Lower leg skin (tissue), 4 donors: Measurements from ENCODE around the gene TCHP. TPM values are rescaled to one million over a fixed set of nuclear protein-coding genes. Genes with fewer than 3 reads are reported as not detected.

Experiments
- DNase-seq, 2 donors: peaks; one replicate each; pipeline ENCODE4 v3.0.0-alpha.2; 2019; ENCODE audit warnings: low spot score in 2 of 2
- H3K4me3 ChIP-seq: fragments of 200-600 bp; sonication (generic); 2 replicates; pipeline ENCODE4 v1.5.1; 2017; ENCODE audit warnings: mild to moderate bottlenecking, low read depth; ENCODE audit not compliant: poor library complexity, severe bottlenecking
- CTCF ChIP-seq, 3 donors: fragments of 450-650 bp; IDR thresholded peaks; one replicate each; pipeline ENCODE4 v1.5.1; 2016; ENCODE audit warnings: antibody characterized with exemption in 3 of 3, mild to moderate bottlenecking in 3 of 3, moderate library complexity in 2 of 3
- POLR2A ChIP-seq, 2 donors: fragments of 450-650 bp; IDR thresholded peaks; one replicate each; pipeline ENCODE4 v1.6.1; 2016 to 2017; ENCODE audit warnings: antibody characterized with exemption in 2 of 2, mild to moderate bottlenecking in 1 of 2, moderate library complexity in 1 of 2
- WGBS, 2 donors: methylation state at CpG; one replicate each; pipeline ENCODE4 v1.1.5; 2018; 5-methylcytosine and 5-hydroxymethylcytosine counted together
- intact Hi-C: fragments of 100-400 bp; cut with DNase I; formaldehyde crosslinking; loops from one replicate; pipeline ENCODE4 v1.15.0; 2023; ENCODE audit warnings: low total_unique reads
- total RNA-seq, 4 donors: library from RNA; depleted of rRNA; stranded (reverse); fragments of >200 nt; gene quantifications; one replicate each; pipeline ENCODE4 v1.1.0, GENCODE V29; 2016

TCHP gene
- total RNA-seq, 4 donors from 2014 or later, result 28.3 to 61.5 (median 36.3) TPM

GRCh38 chr12:109952160-109952858, 52.2 kb downstream of the TCHP start:
- TF ChIP-seq CTCF (IDR thresholded peaks at IDR 0.05), result no peak
- TF ChIP-seq POLR2A (IDR thresholded peaks at IDR 0.05), result no peak
- 87 to 93% methylated on average over 11 of the region's 11 CpGs for WGBS, 2 donors
- no peak overlapping the region for H3K4me3 ChIP-seq
- DNase-seq, result no peak
- intact Hi-C loops, result no loop called here

DNA sequence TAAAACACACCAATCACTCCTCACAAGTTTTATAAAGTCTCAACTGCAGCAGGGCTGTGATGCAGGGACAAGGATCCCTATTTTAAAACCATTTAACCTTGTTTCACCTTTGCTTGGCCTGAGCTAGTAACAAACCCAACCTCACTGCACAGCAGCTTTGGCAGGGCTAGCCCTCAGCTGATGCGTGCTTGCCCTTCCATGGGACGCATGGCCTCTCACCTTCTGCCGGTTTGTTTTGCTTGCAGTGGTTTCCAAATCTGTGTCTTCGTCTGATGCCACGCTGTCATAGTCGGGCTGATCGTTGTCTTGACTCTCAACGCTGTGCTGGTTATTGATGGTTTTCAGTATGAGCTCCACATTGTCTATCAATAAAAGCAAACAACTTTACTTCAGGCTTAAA, 52.8 kb downstream of the TCHP start:
- TF ChIP-seq POLR2A (IDR thresholded peaks at IDR 0.05) (no peak), CTCF (IDR thresholded peaks at IDR 0.05) (no peak)
- 95 to 96% methylated on average over 8 of the region's 8 CpGs for WGBS, 2 donors
- H3K4me3 ChIP-seq, result no peak overlapping the region
- no peak for DNase-seq
- intact Hi-C loops, result no loop called here

DNA sequence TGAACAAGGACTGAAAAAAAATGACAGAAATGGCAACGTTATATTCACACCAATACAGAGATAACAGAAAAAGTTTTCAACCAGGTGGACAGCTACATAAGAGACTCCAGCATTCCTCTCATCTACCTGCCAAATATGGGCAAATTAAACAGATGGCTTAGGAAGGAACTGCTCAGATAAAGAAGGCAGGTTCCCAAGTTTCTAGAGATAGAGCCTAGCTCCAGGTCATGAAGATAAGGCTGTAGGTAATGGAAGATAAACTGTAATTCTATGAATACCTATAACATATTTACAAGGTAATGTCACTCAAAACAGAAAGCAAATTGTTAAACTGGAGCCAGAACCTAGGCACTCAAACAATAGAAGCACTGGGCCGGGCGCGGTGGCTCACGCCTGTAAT, 53.6 kb downstream of the TCHP start:
- DNase-seq, result no peak
- intact Hi-C loops, result no loop called here
- WGBS, 2 donors, result 93 to 95% methylated on average over 5 of the region's 5 CpGs
- no peak overlapping the region for H3K4me3 ChIP-seq
- TF ChIP-seq POLR2A (IDR thresholded peaks at IDR 0.05), result no peak
- no peak for TF ChIP-seq CTCF (IDR thresholded peaks at IDR 0.05)

DNA sequence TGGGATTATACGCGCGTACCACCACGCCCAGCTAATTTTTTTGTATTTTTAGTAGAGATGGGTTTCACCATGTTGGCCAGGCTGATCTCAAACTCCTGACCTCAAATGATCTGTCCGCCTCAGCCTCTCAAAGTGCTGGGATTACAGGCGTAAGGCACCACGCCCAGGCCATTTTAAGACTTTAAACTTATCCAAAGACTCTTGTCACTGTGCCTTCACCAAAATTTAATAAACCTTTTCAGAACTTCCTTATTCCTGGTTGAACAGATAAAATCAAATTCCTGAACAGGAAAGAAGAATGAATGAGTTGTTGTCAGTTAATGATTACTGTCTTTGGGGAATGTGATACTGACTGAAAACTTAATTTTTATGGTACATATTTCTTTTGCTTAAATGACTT, 58.3 kb downstream of the TCHP start:
- DNase-seq, result no peak
- WGBS, 2 donors, result 97% methylated on average over 7 of the region's 7 CpGs

DNA sequence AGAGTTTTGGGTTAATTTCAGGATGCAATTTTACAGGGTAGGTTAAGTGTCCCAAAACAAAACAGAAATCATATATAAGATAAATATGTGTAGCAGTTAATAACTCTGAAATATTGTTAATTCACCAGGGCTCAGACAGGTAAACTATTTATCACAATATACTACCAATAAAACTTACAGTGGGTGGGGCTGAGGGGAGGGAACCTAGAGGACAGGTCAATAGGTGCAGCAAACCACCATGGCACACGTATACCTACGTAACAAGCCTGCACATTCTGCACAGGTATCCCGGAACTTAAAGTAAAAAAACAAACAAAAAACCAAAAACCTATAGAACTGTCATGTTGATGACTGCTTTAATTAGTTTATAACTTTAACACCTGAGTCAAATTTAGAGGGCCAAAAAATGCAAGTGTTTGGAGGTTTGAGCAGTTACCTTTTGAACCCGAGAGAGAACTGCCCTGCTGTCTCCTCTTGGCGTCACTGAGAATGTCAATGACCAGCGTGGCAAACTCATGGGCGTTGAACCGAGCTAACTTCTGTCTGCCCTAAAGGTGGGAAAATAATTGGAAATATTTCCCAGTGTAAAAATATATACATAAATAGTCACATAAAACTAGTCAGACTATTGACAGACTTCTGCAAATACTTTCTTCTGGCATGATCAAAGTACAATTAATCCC, 59.5 kb downstream of the TCHP start:
- WGBS, 2 donors, result 95 to 96% methylated on average over 8 of the region's 8 CpGs
- DNase-seq, result no peak
- TF ChIP-seq POLR2A (IDR thresholded peaks at IDR 0.05) (no peak), CTCF (IDR thresholded peaks at IDR 0.05) (no peak)
- intact Hi-C loops, result no loop called here
- H3K4me3 ChIP-seq, result no peak overlapping the region

More for the DNA sequence above, 58.3 kb downstream of the TCHP start:
- no peak overlapping the region for H3K4me3 ChIP-seq
- no peak for TF ChIP-seq CTCF (IDR thresholded peaks at IDR 0.05)
- TF ChIP-seq POLR2A (IDR thresholded peaks at IDR 0.05), result no peak
- intact Hi-C loops, result no loop called here
